Testis (tissue), 2 donors: ENCODE data around the gene GPC6.

ENCODE experiments used
- POLR2A ChIP-seq: fragments of 450-650 bp; IDR thresholded peaks from one replicate; pipeline ENCODE4 v1.6.1; 2017; ENCODE audit warnings: antibody characterized with exemption, mild to moderate bottlenecking, moderate library complexity
- TF ChIP-seq, protein P1 (sequence below), 3 experiments: fragments of 450-650 bp in 2 of 3; fragments of 200-600 bp in 1 of 3; sonication (generic) in 1 of 3; IDR thresholded peaks; one replicate each; pipeline ENCODE4 v1.5.1; 2016 to 2019; ENCODE audit warnings: antibody characterized with exemption in 3 of 3, mild to moderate bottlenecking in 2 of 3, moderate library complexity in 1 of 3

DNA sequence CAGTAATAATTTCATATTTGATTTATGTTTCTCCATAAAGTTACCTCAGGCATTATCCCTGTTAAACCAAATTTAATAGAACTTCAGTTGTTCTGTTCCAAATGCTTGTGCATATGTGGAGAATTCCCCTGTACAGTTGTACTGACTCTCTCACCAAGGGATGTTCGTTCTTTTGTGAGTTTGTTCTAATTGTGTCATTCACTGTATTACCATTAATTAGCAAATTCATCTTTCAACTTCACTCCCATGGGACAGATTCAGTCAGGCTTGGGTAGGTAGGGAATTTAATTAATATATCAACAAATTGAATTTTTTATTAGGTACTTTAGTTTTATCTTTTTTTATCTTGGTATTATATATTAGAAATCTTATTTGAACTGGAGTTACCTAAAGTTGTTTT lies 987.5 kb downstream of the GPC6 start:
- TF ChIP-seq, protein P1, sequence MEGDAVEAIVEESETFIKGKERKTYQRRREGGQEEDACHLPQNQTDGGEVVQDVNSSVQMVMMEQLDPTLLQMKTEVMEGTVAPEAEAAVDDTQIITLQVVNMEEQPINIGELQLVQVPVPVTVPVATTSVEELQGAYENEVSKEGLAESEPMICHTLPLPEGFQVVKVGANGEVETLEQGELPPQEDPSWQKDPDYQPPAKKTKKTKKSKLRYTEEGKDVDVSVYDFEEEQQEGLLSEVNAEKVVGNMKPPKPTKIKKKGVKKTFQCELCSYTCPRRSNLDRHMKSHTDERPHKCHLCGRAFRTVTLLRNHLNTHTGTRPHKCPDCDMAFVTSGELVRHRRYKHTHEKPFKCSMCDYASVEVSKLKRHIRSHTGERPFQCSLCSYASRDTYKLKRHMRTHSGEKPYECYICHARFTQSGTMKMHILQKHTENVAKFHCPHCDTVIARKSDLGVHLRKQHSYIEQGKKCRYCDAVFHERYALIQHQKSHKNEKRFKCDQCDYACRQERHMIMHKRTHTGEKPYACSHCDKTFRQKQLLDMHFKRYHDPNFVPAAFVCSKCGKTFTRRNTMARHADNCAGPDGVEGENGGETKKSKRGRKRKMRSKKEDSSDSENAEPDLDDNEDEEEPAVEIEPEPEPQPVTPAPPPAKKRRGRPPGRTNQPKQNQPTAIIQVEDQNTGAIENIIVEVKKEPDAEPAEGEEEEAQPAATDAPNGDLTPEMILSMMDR (IDR thresholded peaks at IDR 0.05), result no peak
- TF ChIP-seq POLR2A, result no peak
